HG02798 (cell line): Measurements from ENCODE around the gene LRP1B.

Source experiments
- ATAC-seq: cut with Tn5 transposase; IDR thresholded peaks from one replicate; pipeline ENCODE4 v1.9.1; 2021; ENCODE audit warnings: mild to moderate bottlenecking; ENCODE audit not compliant: unreplicated experiment, poor library complexity

LRP1B gene

GRCh38 chr2:140200764-140201163 is 1930.1 kb downstream of the LRP1B start:
- ATAC-seq, result no peak

GRCh38 chr2:140200307-140200706 is 1930.5 kb downstream of the LRP1B start:
- ATAC-seq, result no peak

- ATAC-seq, result no peak
Measured at GRCh38 chr2:140199312-140199711, 1931.5 kb downstream of the LRP1B start.

- no peak for ATAC-seq
Measured at GRCh38 chr2:140187086-140187485, 1943.7 kb downstream of the LRP1B start.

- ATAC-seq, result no peak
Measured at GRCh38 chr2:140186313-140186712, 1944.5 kb downstream of the LRP1B start.

- no peak for ATAC-seq
Measured at GRCh38 chr2:140185076-140185475, 1945.7 kb downstream of the LRP1B start.

GRCh38 chr2:140183056-140183765 is 1947.6 kb downstream of the LRP1B start:
- ATAC-seq, result no peak
